SK-N-SH treated with all-trans-retinoic acid at 6 μM for 48 hours (cell line): Measurements from ENCODE around the gene PPIP5K2.

Experiments
- ARNTL ChIP-seq: fragments of 450-650 bp; formaldehyde crosslinking; IDR thresholded peaks from 2 replicates; pipeline ENCODE4 v1.5.0; 2020; ENCODE audit warnings: low read depth, mild to moderate bottlenecking, moderate library complexity, borderline replicate concordance
- GLIS3 ChIP-seq: fragments of 250-450 bp; sonication (Bioruptor Pico); IDR thresholded peaks from 2 replicates; pipeline ENCODE4 v1.5.0; 2020; ENCODE audit warnings: mild to moderate bottlenecking, moderate library complexity
- ISL1 ChIP-seq: fragments of 250-450 bp; sonication (Bioruptor Pico); IDR thresholded peaks from 2 replicates; pipeline ENCODE4 v2.1.2; 2022; ENCODE audit warnings: mild to moderate bottlenecking, moderate library complexity
- PATZ1 ChIP-seq: fragments of 250-450 bp; sonication (Bioruptor Pico); IDR thresholded peaks from 2 replicates; pipeline ENCODE4 v1.8.0; 2020; ENCODE audit warnings: mild to moderate bottlenecking, moderate library complexity, borderline replicate concordance
- SNAI2 ChIP-seq: fragments of 250-450 bp; sonication (Bioruptor Pico); IDR thresholded peaks from 2 replicates; pipeline ENCODE4 v1.5.0; 2020; ENCODE audit warnings: mild to moderate bottlenecking, moderate library complexity
- ZNF70 ChIP-seq: fragments of 450-650 bp; formaldehyde crosslinking; IDR thresholded peaks from 2 replicates; pipeline ENCODE4 v1.5.0; 2020; ENCODE audit warnings: mild to moderate bottlenecking, moderate library complexity
- TF ChIP-seq, protein P1 (sequence below): fragments of 250-450 bp; sonication (Bioruptor Pico); IDR thresholded peaks from 2 replicates; pipeline ENCODE4 v1.5.0; 2020; ENCODE audit warnings: mild to moderate bottlenecking, moderate library complexity

GRCh38 chr5:103145196-103145595 lies 25.1 kb downstream of the PPIP5K2 start:
- TF ChIP-seq ISL1 (CRISPR knock-in tag) (no peak), ARNTL (CRISPR knock-in tag) (no peak), ZNF70 (CRISPR knock-in tag) (no peak), GLIS3 (CRISPR knock-in tag) (no peak), PATZ1 (CRISPR knock-in tag) (no peak), SNAI2 (CRISPR knock-in tag) (no peak)
- TF ChIP-seq, protein P1, sequence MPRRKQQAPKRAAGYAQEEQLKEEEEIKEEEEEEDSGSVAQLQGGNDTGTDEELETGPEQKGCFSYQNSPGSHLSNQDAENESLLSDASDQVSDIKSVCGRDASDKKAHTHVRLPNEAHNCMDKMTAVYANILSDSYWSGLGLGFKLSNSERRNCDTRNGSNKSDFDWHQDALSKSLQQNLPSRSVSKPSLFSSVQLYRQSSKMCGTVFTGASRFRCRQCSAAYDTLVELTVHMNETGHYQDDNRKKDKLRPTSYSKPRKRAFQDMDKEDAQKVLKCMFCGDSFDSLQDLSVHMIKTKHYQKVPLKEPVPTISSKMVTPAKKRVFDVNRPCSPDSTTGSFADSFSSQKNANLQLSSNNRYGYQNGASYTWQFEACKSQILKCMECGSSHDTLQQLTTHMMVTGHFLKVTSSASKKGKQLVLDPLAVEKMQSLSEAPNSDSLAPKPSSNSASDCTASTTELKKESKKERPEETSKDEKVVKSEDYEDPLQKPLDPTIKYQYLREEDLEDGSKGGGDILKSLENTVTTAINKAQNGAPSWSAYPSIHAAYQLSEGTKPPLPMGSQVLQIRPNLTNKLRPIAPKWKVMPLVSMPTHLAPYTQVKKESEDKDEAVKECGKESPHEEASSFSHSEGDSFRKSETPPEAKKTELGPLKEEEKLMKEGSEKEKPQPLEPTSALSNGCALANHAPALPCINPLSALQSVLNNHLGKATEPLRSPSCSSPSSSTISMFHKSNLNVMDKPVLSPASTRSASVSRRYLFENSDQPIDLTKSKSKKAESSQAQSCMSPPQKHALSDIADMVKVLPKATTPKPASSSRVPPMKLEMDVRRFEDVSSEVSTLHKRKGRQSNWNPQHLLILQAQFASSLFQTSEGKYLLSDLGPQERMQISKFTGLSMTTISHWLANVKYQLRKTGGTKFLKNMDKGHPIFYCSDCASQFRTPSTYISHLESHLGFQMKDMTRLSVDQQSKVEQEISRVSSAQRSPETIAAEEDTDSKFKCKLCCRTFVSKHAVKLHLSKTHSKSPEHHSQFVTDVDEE (CRISPR knock-in tag): no peak
